ENCODE data around the gene FAM20A. TPM values are rescaled to one million over a fixed set of nuclear protein-coding genes. Genes with fewer than 3 reads are reported as not detected.
"Not testable (repeated sequence)": the region's sequence is repeated elsewhere in the genome, so short reads cannot be mapped to it uniquely, and the experiment has no call there.

The FAM20A gene
- total RNA-seq, 1 donor from 2014 or later, result 38.7 TPM

DNA sequence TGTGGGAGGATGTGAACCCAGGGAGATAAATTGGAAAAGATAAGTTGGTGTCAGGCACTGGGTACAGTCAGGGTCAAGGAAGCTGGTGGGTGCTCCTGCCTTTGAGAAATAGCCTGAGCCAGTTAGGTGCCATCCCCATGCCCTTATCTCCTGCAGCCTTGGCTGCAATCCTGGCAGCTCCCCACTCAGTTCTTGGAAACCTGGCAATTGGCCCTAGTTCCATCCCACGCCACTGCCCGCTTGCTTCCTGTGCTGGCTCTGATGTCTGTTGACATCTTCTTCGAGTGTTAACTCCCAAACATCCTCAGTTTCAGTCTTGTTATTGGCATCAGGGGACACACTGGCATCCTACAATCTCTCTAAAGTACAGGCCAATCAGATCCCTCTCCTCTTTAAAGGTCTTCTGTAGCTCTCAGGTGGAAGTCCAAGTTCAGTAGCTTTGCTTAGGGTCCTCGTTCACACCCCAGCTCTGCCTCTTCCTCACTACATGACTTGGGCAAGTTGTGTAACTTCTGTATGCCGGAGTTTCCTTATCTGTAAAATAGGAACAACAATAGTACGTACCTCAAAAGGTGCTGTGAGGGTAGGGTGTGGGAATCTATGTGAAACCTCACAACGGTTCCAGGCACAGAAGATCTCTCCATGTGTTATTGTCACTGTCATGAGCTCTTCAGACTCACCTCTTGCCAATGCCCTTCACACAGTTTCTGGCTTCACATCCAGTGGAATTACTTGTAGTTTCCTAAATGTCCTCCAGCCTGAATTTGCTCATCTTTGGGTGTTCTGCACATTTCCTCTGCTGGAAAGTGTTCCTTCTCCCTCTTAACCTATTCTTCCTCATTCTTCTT, 102.5 kb downstream of the FAM20A start:
- Histone ChIP-seq H3K9me3 (no peaks in the 10 kb centered on the region), H3K36me3 (no peaks in the 10 kb centered on the region), H3K4me1 (peaks cover 29% of the 10 kb centered on the region), H3K27ac (peak overlapping the region; percentile 75), H3K4me3 (peak overlapping the region; percentile 19), H3K27me3 (ENCODE audit: low read depth) (no peaks in the 10 kb centered on the region)
- TF ChIP-seq, protein P1, sequence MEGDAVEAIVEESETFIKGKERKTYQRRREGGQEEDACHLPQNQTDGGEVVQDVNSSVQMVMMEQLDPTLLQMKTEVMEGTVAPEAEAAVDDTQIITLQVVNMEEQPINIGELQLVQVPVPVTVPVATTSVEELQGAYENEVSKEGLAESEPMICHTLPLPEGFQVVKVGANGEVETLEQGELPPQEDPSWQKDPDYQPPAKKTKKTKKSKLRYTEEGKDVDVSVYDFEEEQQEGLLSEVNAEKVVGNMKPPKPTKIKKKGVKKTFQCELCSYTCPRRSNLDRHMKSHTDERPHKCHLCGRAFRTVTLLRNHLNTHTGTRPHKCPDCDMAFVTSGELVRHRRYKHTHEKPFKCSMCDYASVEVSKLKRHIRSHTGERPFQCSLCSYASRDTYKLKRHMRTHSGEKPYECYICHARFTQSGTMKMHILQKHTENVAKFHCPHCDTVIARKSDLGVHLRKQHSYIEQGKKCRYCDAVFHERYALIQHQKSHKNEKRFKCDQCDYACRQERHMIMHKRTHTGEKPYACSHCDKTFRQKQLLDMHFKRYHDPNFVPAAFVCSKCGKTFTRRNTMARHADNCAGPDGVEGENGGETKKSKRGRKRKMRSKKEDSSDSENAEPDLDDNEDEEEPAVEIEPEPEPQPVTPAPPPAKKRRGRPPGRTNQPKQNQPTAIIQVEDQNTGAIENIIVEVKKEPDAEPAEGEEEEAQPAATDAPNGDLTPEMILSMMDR (IDR thresholded peaks at IDR 0.05), result no peak
- peak; percentile 68 for DNase-seq
- intact Hi-C loops (cut with DNase I), result no loop called here
- ATAC-seq, result peak; percentile 59 to 76

DNA sequence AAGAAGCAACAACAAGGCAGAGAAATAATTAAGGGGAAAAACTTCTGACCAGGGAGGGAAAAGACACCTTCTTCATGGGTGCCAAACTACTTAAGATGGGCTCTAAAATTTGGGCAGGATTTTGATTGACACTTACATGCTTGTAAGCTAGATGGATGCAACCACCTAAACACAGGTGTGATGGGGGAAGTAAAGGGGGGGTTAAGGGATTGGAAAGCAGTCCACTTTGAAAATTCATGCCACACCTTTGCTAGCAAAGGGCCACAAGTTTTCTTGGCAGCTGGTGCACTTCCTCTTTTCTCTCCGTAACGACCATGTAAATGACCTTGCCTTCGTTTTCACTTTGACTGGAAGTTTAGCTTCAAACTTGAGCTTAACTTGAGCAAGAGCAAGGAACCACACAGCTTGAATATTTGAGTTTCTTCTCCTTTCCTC, 103.3 kb downstream of the FAM20A start:
- ATAC-seq, result peak; percentile 70 to 71
- H3K27me3 ChIP-seq (ENCODE audit: low read depth), result no peaks in the 10 kb centered on the region
- no peaks in the 10 kb centered on the region for H3K36me3 ChIP-seq
- peaks cover 37% of the 10 kb centered on the region for H3K4me1 ChIP-seq
- intact Hi-C loops (cut with DNase I), result no loop called here
- peak; percentile 54 for DNase-seq
- H3K4me3 ChIP-seq, result peak overlapping the region; percentile 19
- no peaks in the 10 kb centered on the region for H3K9me3 ChIP-seq
- TF ChIP-seq, protein P1 (IDR thresholded peaks at IDR 0.05), result no peak
- H3K27ac ChIP-seq, result peak overlapping the region; percentile 75

DNA sequence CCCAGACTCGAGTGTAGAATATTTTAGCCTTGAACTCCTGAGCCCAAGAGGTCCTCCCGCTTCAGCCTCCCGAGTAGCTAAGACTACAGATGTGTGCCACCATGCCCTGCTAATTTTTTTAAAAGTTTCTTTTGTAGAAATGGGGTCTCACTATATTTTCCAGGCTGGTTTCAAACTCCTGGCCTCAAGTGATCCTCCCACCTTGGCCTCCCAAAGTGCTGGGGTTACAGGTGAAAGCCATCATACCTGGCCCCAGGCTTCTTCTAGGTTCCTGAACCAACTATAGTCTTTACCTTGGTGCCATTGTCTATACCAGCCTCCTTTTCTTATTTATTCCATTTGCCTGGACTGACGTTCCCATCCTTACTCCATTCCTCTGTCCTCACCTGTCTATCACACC, 106.1 kb downstream of the FAM20A start:
- no peaks in the 10 kb centered on the region for H3K36me3 ChIP-seq
- no peaks in the 10 kb centered on the region for H3K27me3 ChIP-seq (ENCODE audit: low read depth)
- ATAC-seq (no peak), DNase-seq (no peak)
- H3K27ac ChIP-seq, result no peak overlapping the region
- H3K9me3 ChIP-seq, result no peaks in the 10 kb centered on the region
- TF ChIP-seq, protein P1 (IDR thresholded peaks at IDR 0.05), result no peak
- intact Hi-C loops (cut with DNase I), result no loop called here
- H3K4me1 ChIP-seq, result peaks cover 66% of the 10 kb centered on the region
- H3K4me3 ChIP-seq, result no peak overlapping the region

DNA sequence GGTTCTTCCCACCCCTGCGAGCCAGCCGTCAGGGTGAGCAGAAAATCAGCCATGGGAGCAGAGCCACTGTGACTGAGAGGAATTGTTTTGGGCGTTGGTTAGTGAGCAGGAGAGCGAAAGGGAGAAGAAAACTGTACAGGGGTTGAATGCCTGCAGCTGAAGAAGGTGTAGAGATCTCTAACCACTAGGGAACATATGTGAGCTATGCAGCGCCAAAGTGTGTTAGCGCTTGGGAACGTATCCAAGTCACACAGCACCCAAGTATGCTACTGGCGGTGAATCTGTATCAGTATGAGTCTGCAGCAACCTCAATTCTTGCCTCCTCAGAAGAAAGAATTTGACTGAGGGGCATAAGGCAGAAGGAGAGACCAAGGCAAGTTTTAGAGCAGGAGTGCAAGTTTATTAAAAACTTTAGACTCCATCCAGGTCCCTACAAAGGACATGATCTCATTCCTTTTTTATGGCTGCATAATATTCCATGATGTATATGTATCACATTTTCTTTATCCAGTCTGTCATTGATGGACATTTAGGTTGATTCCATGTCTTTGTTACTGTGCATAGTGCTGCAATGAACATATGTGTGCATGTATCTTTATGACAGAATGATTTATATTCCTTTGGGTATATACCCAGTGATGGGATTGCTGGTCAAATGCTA, 108.6 kb downstream of the FAM20A start:
- H3K9me3 ChIP-seq; intact Hi-C loops (cut with DNase I); H3K36me3 ChIP-seq; DNase-seq; H3K27me3 ChIP-seq (ENCODE audit: low read depth): not testable (repeated sequence)
- peak overlapping the region; percentile 12 for H3K4me3 ChIP-seq
- peak; percentile 52 to 65 for ATAC-seq
- peaks cover 51% of the 10 kb centered on the region for H3K4me1 ChIP-seq
- peak overlapping the region; percentile 62 for H3K27ac ChIP-seq

DNA sequence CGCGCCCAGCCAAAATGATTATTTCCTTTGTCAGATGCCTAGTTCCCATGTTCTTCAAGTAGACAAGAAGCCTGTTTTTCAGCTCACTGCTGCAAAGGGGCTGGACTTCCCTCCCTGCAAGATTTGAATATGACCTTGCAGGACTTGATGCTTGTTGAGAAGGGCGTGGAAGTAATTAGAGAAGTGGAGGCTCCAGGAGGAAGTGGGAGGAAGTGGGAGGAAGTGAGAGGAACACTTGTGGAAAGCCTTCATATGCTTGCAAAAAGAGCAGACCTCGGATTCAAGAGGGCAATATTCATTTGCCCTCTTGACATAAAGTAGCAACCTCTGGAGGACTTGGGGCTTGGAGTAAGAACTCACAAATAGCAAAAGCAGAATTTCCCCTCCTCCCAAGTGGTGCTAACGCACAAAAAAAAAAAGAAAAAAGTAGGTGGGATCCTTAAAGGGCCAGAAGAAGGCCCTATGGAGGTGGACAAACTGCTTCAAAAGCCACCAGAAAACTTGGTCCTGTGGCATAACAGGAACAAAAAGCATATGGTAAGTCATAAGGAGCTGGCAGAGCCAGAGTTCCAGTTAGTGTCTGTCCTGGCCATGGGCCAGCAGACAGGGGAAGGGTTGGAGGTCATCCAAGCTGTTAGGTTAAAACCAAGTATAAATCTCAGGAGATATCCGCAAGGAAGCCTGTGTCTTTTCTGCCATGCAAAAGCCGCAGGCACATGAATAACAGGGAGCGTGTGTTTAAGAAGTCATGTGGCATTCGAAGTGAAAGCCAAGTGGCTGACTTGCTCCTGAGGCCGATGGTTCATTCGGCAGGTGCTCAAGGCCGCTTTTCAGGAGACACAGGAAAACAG, 109.6 kb downstream of the FAM20A start:
- Histone ChIP-seq H3K4me3 (peak overlapping the region; percentile 12), H3K27ac (peak overlapping the region; percentile 62), H3K27me3 (ENCODE audit: low read depth) (no peaks in the 10 kb centered on the region), H3K36me3 (no peaks in the 10 kb centered on the region), H3K4me1 (peaks cover 46% of the 10 kb centered on the region), H3K9me3 (no peaks in the 10 kb centered on the region)
- TF ChIP-seq, protein P1 (IDR thresholded peaks at IDR 0.05), result no peak
- intact Hi-C loops (cut with DNase I), result no loop called here
- ATAC-seq, result peak; percentile 84 to 91
- peak; percentile 61 for DNase-seq

All from lower lobe of right lung (tissue), 2 donors.